Naive thymus-derived CD4-positive, alpha-beta T cell (primary cell): Measurements from ENCODE around the gene WWOX. TPM values are rescaled to one million over a fixed set of nuclear protein-coding genes. Genes with fewer than 3 reads are reported as not detected.
A peak's percentile ranks its signal among the peaks of the same experiment; 100 is the strongest.

ENCODE experiments used
- ATAC-seq: fragments of 150-1000 bp; cut with Tn5 transposase; 2 replicates; pipeline ENCODE4 v1.10.0; 2021; ENCODE audit warnings: mild to moderate bottlenecking, moderate library complexity
- CTCF ChIA-PET: fragments of 350-600 bp; sonication (Branson Sonifier 250); formaldehyde crosslinking; loops from one replicate; lab custom pipeline; 2021; ENCODE audit warnings: antibody characterized with exemption; lab: Charles Lee
- POLR2A ChIA-PET: fragments of 350-600 bp; sonication (Branson Sonifier 250); formaldehyde crosslinking; loops from one replicate; lab custom pipeline; 2021; ENCODE audit warnings: antibody characterized with exemption, inconsistent platforms; lab: Charles Lee
- DNase-seq, 9 donors: peaks; one replicate each; pipeline versions ENCODE4 v3.0.0 to v3.0.0-alpha.2; 2020 to 2022; ENCODE audit warnings: mixed read lengths in 1 of 9
- H3K27ac ChIP-seq: one replicate; pipeline ENCODE4 v1.7.0; 2013; ENCODE audit warnings: mild to moderate bottlenecking, low read depth, low read length, moderate library complexity
- H3K27me3 ChIP-seq, 2 donors: one replicate each; pipeline ENCODE4 v1.7.0; 2013; ENCODE audit warnings: low read length in 2 of 2, mild to moderate bottlenecking in 2 of 2, moderate library complexity in 2 of 2; ENCODE audit not compliant: control insufficient read depth in 2 of 2, insufficient read depth in 2 of 2
- H3K36me3 ChIP-seq, 3 experiments: 1 replicate in 2 of 3; 2 replicates in 1 of 3; pipeline ENCODE4 v1.7.0; 2013; ENCODE audit warnings: low read length in 3 of 3, mild to moderate bottlenecking in 3 of 3, moderate library complexity in 1 of 3; ENCODE audit not compliant: insufficient read depth in 3 of 3, control insufficient read depth in 2 of 3
- H3K4me1 ChIP-seq, 2 donors: one replicate each; pipeline ENCODE4 v1.7.0; 2013; ENCODE audit warnings: low read length in 2 of 2, mild to moderate bottlenecking in 2 of 2, moderate library complexity in 1 of 2; ENCODE audit not compliant: control insufficient read depth in 2 of 2, insufficient read depth in 2 of 2
- H3K4me3 ChIP-seq: 2 replicates; pipeline ENCODE4 v1.7.0; 2013; ENCODE audit warnings: mild to moderate bottlenecking, low read length
- H3K9me3 ChIP-seq, 3 experiments: 1 replicate in 2 of 3; 2 replicates in 1 of 3; pipeline ENCODE4 v1.7.0; 2013; ENCODE audit warnings: low read length in 3 of 3; ENCODE audit not compliant: control insufficient read depth in 2 of 3
- H3K27ac Mint-ChIP-seq, 9 donors: one replicate each; pipeline ENCODE4 v1.8.0; 2020 to 2022; ENCODE audit warnings: mixed read lengths in 9 of 9, mild to moderate bottlenecking in 8 of 9, moderate library complexity in 5 of 9, inconsistent platforms in 2 of 9
- H3K27me3 Mint-ChIP-seq, 5 donors: one replicate each; pipeline ENCODE4 v1.8.0; 2021 to 2022; ENCODE audit warnings: mixed read lengths in 5 of 5, mild to moderate bottlenecking in 1 of 5
- H3K36me3 Mint-ChIP-seq, 5 donors: one replicate each; pipeline ENCODE4 v1.8.0; 2020 to 2022; ENCODE audit warnings: mixed read lengths in 5 of 5, mild to moderate bottlenecking in 3 of 5, inconsistent platforms in 1 of 5
- H3K4me1 Mint-ChIP-seq, 7 donors: one replicate each; pipeline ENCODE4 v1.8.0; 2020 to 2022; ENCODE audit warnings: mixed read lengths in 7 of 7, mild to moderate bottlenecking in 3 of 7, inconsistent platforms in 1 of 7
- H3K4me3 Mint-ChIP-seq, 10 donors: one replicate each; pipeline ENCODE4 v1.8.0; 2020 to 2022; ENCODE audit warnings: mild to moderate bottlenecking in 10 of 10, mixed read lengths in 10 of 10, moderate library complexity in 6 of 10, inconsistent platforms in 2 of 10
- H3K9me3 Mint-ChIP-seq, 11 donors: one replicate each; pipeline ENCODE4 v1.8.0; 2020 to 2022; ENCODE audit warnings: mixed read lengths in 11 of 11, mild to moderate bottlenecking in 4 of 11, inconsistent platforms in 1 of 11, moderate library complexity in 1 of 11
- intact Hi-C, 2 donors: fragments of 100-400 bp; cut with micrococcal nuclease; formaldehyde crosslinking; loops; one replicate each; pipeline ENCODE4 v1.15.1; 2023
- polyA plus RNA-seq, 2 donors: library from polyadenylated mRNA; unstranded; fragments of 300-500 nt; fragmentation: Illumina TruSeq; gene quantifications; one replicate each; pipeline ENCODE4 v1.2.3, GENCODE V29; 2021
- total RNA-seq, 6 experiments: library from RNA in 5 of 6; stranded (reverse) in 5 of 6; gene quantifications; 1 replicate in 5 of 6; 2 replicates in 1 of 6; pipeline ENCODE4 v1.2.3 and lab custom pipeline; 2021 to 2026

The WWOX gene
- total and polyA plus RNA-seq, 7 experiments from 2014 or later, result 13.8 to 31.1 (median 20.8) TPM

GRCh38 chr16:78504401-78504851, 405.0 kb downstream of the WWOX start:
- no peaks in the 10 kb centered on the region for H3K4me1 Mint-ChIP-seq
- Histone ChIP-seq H3K4me1 (no peaks in the 10 kb centered on the region), H3K4me3 (no peak overlapping the region), H3K27me3 (no peaks in the 10 kb centered on the region), H3K27ac (no peak overlapping the region), H3K36me3 (no peaks in the 10 kb centered on the region), H3K9me3 (no peaks in the 10 kb centered on the region)
- no peaks in the 10 kb centered on the region for H3K27me3 Mint-ChIP-seq
- H3K4me3 Mint-ChIP-seq, result no peak overlapping the region
- ChIA-PET POLR2A (no interaction called here), CTCF (no interaction called here)
- no peaks in the 10 kb centered on the region for H3K9me3 Mint-ChIP-seq
- no peak for DNase-seq
- intact Hi-C loops, result no loop called here
- H3K27ac Mint-ChIP-seq, result no peak overlapping the region
- ATAC-seq, result no peak
- no peaks in the 10 kb centered on the region for H3K36me3 Mint-ChIP-seq

GRCh38 chr16:78505036-78505435, 405.6 kb downstream of the WWOX start:
- no peak for DNase-seq
- H3K27me3 Mint-ChIP-seq, result no peaks in the 10 kb centered on the region
- Histone ChIP-seq H3K9me3 (no peaks in the 10 kb centered on the region), H3K36me3 (no peaks in the 10 kb centered on the region), H3K27ac (no peak overlapping the region), H3K27me3 (no peaks in the 10 kb centered on the region), H3K4me3 (no peak overlapping the region), H3K4me1 (no peaks in the 10 kb centered on the region)
- no peaks in the 10 kb centered on the region for H3K4me1 Mint-ChIP-seq
- POLR2A ChIA-PET, result no interaction called here
- no peaks in the 10 kb centered on the region for H3K36me3 Mint-ChIP-seq
- ATAC-seq, result no peak
- no peaks in the 10 kb centered on the region for H3K9me3 Mint-ChIP-seq
- CTCF ChIA-PET, result no interaction called here
- intact Hi-C loops, result no loop called here
- H3K4me3 Mint-ChIP-seq, result no peak overlapping the region
- H3K27ac Mint-ChIP-seq, result no peak overlapping the region

- no peaks in the 10 kb centered on the region for H3K36me3 ChIP-seq
- no peaks in the 10 kb centered on the region for H3K9me3 Mint-ChIP-seq
- ChIA-PET POLR2A (no interaction called here), CTCF (no interaction called here)
- DNase-seq (no peak), ATAC-seq (no peak)
- H3K27ac Mint-ChIP-seq, result peak overlapping the region in 1 of 9 donors; percentile 41
- intact Hi-C loops, result no loop called here
- no peaks in the 10 kb centered on the region for H3K27me3 ChIP-seq
- no peak overlapping the region for H3K27ac ChIP-seq
- H3K36me3 Mint-ChIP-seq, result no peaks in the 10 kb centered on the region
- no peak overlapping the region for H3K4me3 Mint-ChIP-seq
- no peaks in the 10 kb centered on the region for H3K9me3 ChIP-seq
- H3K27me3 Mint-ChIP-seq, result no peaks in the 10 kb centered on the region
- H3K4me1 ChIP-seq, result no peaks in the 10 kb centered on the region
- no peak overlapping the region for H3K4me3 ChIP-seq
- H3K4me1 Mint-ChIP-seq, result no peaks in the 10 kb centered on the region
Observed at GRCh38 chr16:78505544-78506366, 406.3 kb downstream of the WWOX start.

GRCh38 chr16:78506367-78507193, 407.1 kb downstream of the WWOX start:
- Mint-ChIP-seq H3K9me3 (no peaks in the 10 kb centered on the region), H3K4me1 (no peaks in the 10 kb centered on the region), H3K27ac (no peak overlapping the region), H3K27me3 (no peaks in the 10 kb centered on the region), H3K36me3 (no peaks in the 10 kb centered on the region), H3K4me3 (no peak overlapping the region)
- intact Hi-C loops, result no loop called here
- Histone ChIP-seq H3K4me1 (no peaks in the 10 kb centered on the region), H3K4me3 (no peak overlapping the region), H3K27ac (no peak overlapping the region), H3K9me3 (no peaks in the 10 kb centered on the region), H3K27me3 (no peaks in the 10 kb centered on the region), H3K36me3 (no peaks in the 10 kb centered on the region)
- ChIA-PET CTCF (no interaction called here), POLR2A (no interaction called here)
- ATAC-seq (no peak), DNase-seq (no peak)

- H3K36me3 Mint-ChIP-seq, result no peaks in the 10 kb centered on the region
- CTCF ChIA-PET, result no interaction called here
- no peak overlapping the region for H3K4me3 Mint-ChIP-seq
- H3K4me1 Mint-ChIP-seq, result no peaks in the 10 kb centered on the region
- ATAC-seq, result no peak
- no peak overlapping the region for H3K27ac Mint-ChIP-seq
- Histone ChIP-seq H3K27me3 (no peaks in the 10 kb centered on the region), H3K4me1 (no peaks in the 10 kb centered on the region), H3K36me3 (no peaks in the 10 kb centered on the region), H3K4me3 (no peak overlapping the region), H3K9me3 (no peaks in the 10 kb centered on the region), H3K27ac (no peak overlapping the region)
- intact Hi-C loops, result no loop called here
- POLR2A ChIA-PET, result no interaction called here
- H3K9me3 Mint-ChIP-seq, result no peaks in the 10 kb centered on the region
- DNase-seq, result no peak
- no peaks in the 10 kb centered on the region for H3K27me3 Mint-ChIP-seq
Observed at GRCh38 chr16:78507576-78507975, 408.1 kb downstream of the WWOX start.

- intact Hi-C loops, result no loop called here
- H3K27ac ChIP-seq, result no peak overlapping the region
- no peaks in the 10 kb centered on the region for H3K27me3 ChIP-seq
- ChIA-PET CTCF (interaction anchor here (0.6 kb wide), 1 partner anchor 261 kb away, joined by 3 read pairs; no protein-coding TSS in a partner anchor), POLR2A (no interaction called here)
- no peak overlapping the region for H3K4me3 ChIP-seq
- Mint-ChIP-seq H3K9me3 (no peaks in the 10 kb centered on the region), H3K4me3 (no peak overlapping the region), H3K4me1 (no peaks in the 10 kb centered on the region), H3K27me3 (no peaks in the 10 kb centered on the region), H3K36me3 (no peaks in the 10 kb centered on the region), H3K27ac (no peak overlapping the region)
- ATAC-seq, result no peak
- H3K9me3 ChIP-seq, result no peaks in the 10 kb centered on the region
- no peaks in the 10 kb centered on the region for H3K4me1 ChIP-seq
- no peaks in the 10 kb centered on the region for H3K36me3 ChIP-seq
- no peak for DNase-seq
Observed at GRCh38 chr16:78509965-78510364, 410.5 kb downstream of the WWOX start.
